ENCODE results near the gene SULF2. TPM values are rescaled to one million over a fixed set of nuclear protein-coding genes. Genes with fewer than 3 reads are reported as not detected.

SULF2 gene
- total RNA-seq, 1 donor from 2014 or later: 18.8 TPM

- no peak for FAIRE-seq
- DNase-seq (ENCODE audit: low spot score in 2 of 2): no peak
Observed at GRCh38 chr20:47720636-47721427, 64.4 kb downstream of the SULF2 start.

- DNase-seq (ENCODE audit: low spot score in 2 of 2): no peak
- FAIRE-seq: no peak
Observed at GRCh38 chr20:47719625-47720024, 65.7 kb downstream of the SULF2 start.

- FAIRE-seq (no peak), DNase-seq (ENCODE audit: low spot score in 2 of 2) (no peak)
Observed at GRCh38 chr20:47719211-47719610, 66.1 kb downstream of the SULF2 start.

- no peak for FAIRE-seq
- DNase-seq (ENCODE audit: low spot score in 2 of 2): no peak
Observed at GRCh38 chr20:47718398-47718797, 66.9 kb downstream of the SULF2 start.

- DNase-seq (ENCODE audit: low spot score in 2 of 2) (no peak), FAIRE-seq (no peak)
Observed at GRCh38 chr20:47717421-47717820, 67.9 kb downstream of the SULF2 start.

- DNase-seq (ENCODE audit: low spot score in 2 of 2): no peak
- no peak for FAIRE-seq
Observed at GRCh38 chr20:47713878-47714450, 71.3 kb downstream of the SULF2 start.

GRCh38 chr20:47713163-47713562, 72.1 kb downstream of the SULF2 start:
- FAIRE-seq (no peak), DNase-seq (ENCODE audit: low spot score in 2 of 2) (no peak)

GRCh38 chr20:47711046-47711752, 74.1 kb downstream of the SULF2 start:
- no peak for FAIRE-seq

GRCh38 chr20:47710665-47711045, 74.6 kb downstream of the SULF2 start:
- no peak for FAIRE-seq
- no peak for DNase-seq (ENCODE audit: low spot score in 2 of 2)

More at GRCh38 chr20:47711046-47711752, 74.1 kb downstream of the SULF2 start:
- no peak for DNase-seq (ENCODE audit: low spot score in 2 of 2)

- FAIRE-seq: no peak
- DNase-seq (ENCODE audit: low spot score in 2 of 2): no peak
Observed at GRCh38 chr20:47708953-47709833, 76.1 kb downstream of the SULF2 start.

- no peak for FAIRE-seq
- DNase-seq (ENCODE audit: low spot score in 2 of 2): no peak
Observed at GRCh38 chr20:47708140-47708807, 77.0 kb downstream of the SULF2 start.

GRCh38 chr20:47706345-47706744, 78.9 kb downstream of the SULF2 start:
- DNase-seq (ENCODE audit: low spot score in 2 of 2): no peak
- no peak for FAIRE-seq

- FAIRE-seq: no peak
- DNase-seq (ENCODE audit: low spot score in 2 of 2): no peak
Observed at GRCh38 chr20:47705497-47705856, 79.8 kb downstream of the SULF2 start.

GRCh38 chr20:47704746-47705496, 80.4 kb downstream of the SULF2 start:
- no peak for DNase-seq (ENCODE audit: low spot score in 2 of 2)
- no peak for FAIRE-seq

- DNase-seq (ENCODE audit: low spot score in 2 of 2): no peak
- no peak for FAIRE-seq
Observed at GRCh38 chr20:47703748-47704147, 81.5 kb downstream of the SULF2 start.

- DNase-seq (ENCODE audit: low spot score in 2 of 2) (no peak), FAIRE-seq (no peak)
Observed at GRCh38 chr20:47701612-47702011, 83.7 kb downstream of the SULF2 start.

GRCh38 chr20:47700327-47700726, 85.0 kb downstream of the SULF2 start:
- DNase-seq (ENCODE audit: low spot score in 2 of 2) (no peak), FAIRE-seq (no peak)

- no peak for FAIRE-seq
Observed at GRCh38 chr20:47699818-47700217, 85.5 kb downstream of the SULF2 start.

GRCh38 chr20:47698142-47698541, 87.1 kb downstream of the SULF2 start:
- DNase-seq (ENCODE audit: low spot score in 2 of 2) (no peak), FAIRE-seq (no peak)

More at GRCh38 chr20:47699818-47700217, 85.5 kb downstream of the SULF2 start:
- DNase-seq (ENCODE audit: low spot score in 2 of 2): no peak
